Loucy (cell line): ENCODE results near the gene DNAH1.

ENCODE experiments used
- H2AFZ ChIP-seq: fragments of 200-600 bp; sonication (generic); 2 replicates; pipeline ENCODE4 v1.6.0; 2016; ENCODE audit warnings: antibody characterized with exemption, mild to moderate bottlenecking, low read length, moderate library complexity
- H3F3A ChIP-seq: fragments of 200-600 bp; 2 replicates; pipeline ENCODE4 v1.6.0; 2016; ENCODE audit warnings: antibody characterized with exemption, low read depth, mild to moderate bottlenecking
- H3K27me3 ChIP-seq: fragments of 200-600 bp; sonication (generic); 2 replicates; pipeline ENCODE4 v1.6.1; 2014; ENCODE audit warnings: low read length, mild to moderate bottlenecking; ENCODE audit not compliant: insufficient read depth, poor library complexity, severe bottlenecking
- H3K36me3 ChIP-seq: fragments of 200-600 bp; sonication (generic); 2 replicates; pipeline ENCODE4 v1.6.1; 2016; ENCODE audit warnings: low read length; ENCODE audit not compliant: insufficient read depth
- H3K4me1 ChIP-seq: fragments of 200-600 bp; sonication (generic); 2 replicates; pipeline ENCODE4 v1.5.1; 2014; ENCODE audit warnings: low read length, mild to moderate bottlenecking; ENCODE audit not compliant: insufficient read depth, poor library complexity, severe bottlenecking
- H3K4me2 ChIP-seq: fragments of 200-600 bp; sonication (generic); 2 replicates; pipeline ENCODE4 v1.6.0; 2014; ENCODE audit warnings: antibody characterized with exemption, low read length, low read depth, mild to moderate bottlenecking; ENCODE audit not compliant: poor library complexity, severe bottlenecking
- H3K4me3 ChIP-seq: fragments of 200-600 bp; sonication (generic); 2 replicates; pipeline ENCODE4 v1.5.1; 2014; ENCODE audit warnings: low read length, mild to moderate bottlenecking, mixed read lengths; ENCODE audit not compliant: poor library complexity, severe bottlenecking
- H3K79me2 ChIP-seq: fragments of 200-600 bp; sonication (generic); 2 replicates; pipeline ENCODE4 v1.6.1; 2014; ENCODE audit warnings: low read length; ENCODE audit not compliant: insufficient read depth
- H3K9ac ChIP-seq: fragments of 200-600 bp; sonication (generic); 2 replicates; pipeline ENCODE4 v1.6.0; 2014; ENCODE audit warnings: mild to moderate bottlenecking, low read depth, low read length, moderate library complexity; ENCODE audit not compliant: poor library complexity, severe bottlenecking
- H3K9me2 ChIP-seq: fragments of 200-600 bp; sonication (generic); replicated peaks from 2 replicates; pipeline ENCODE4 v1.6.1; 2016; ENCODE audit warnings: low read depth, low read length, mixed read lengths
- H3K9me3 ChIP-seq: fragments of 200-600 bp; sonication (generic); 2 replicates; pipeline ENCODE4 v1.6.1; 2014; ENCODE audit warnings: mild to moderate bottlenecking, antibody characterized with exemption, low read length, low read depth; ENCODE audit not compliant: insufficient read depth
- H4K20me1 ChIP-seq: fragments of 200-600 bp; sonication (generic); 2 replicates; pipeline ENCODE4 v1.6.0; 2014; ENCODE audit warnings: antibody characterized with exemption, low read length, mild to moderate bottlenecking; ENCODE audit not compliant: insufficient read depth, poor library complexity, severe bottlenecking
- EZH2phosphoT487 ChIP-seq: fragments of 200-600 bp; IDR thresholded peaks from 2 replicates; pipeline ENCODE4 v1.6.1; 2018; ENCODE audit warnings: antibody characterized with exemption, mild to moderate bottlenecking, moderate library complexity, borderline replicate concordance
- TF ChIP-seq, protein P1 (sequence below): fragments of 200-600 bp; sonication (generic); conservative IDR thresholded peaks from 2 replicates; pipeline ENCODE4 v1.5.1; 2014; ENCODE audit warnings: mild to moderate bottlenecking, antibody characterized with exemption, low read length

The DNAH1 gene

DNA sequence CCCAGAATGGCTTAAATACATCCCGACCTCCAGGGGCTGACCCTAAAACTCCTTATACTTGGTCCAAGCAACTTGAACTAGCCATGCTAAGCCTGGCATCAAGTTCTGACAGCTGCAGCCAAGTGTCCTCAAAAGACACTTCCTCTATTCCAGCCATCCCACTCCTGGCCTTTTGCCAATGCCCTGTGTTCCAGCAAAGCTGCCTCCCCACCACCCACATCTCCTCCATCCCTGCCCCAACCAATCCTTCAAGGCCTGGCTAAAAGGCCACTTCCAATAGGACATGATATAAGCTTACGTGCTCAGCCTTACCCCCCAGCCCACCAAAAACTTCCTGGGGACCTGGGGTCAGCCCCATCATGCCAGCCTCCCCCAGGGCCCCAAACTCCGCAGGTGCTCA, 87.8 kb downstream of the DNAH1 start:
- peaks cover 19% of the 10 kb centered on the region for H3K4me1 ChIP-seq
- H3K27me3 ChIP-seq = no peaks in the 10 kb centered on the region
- H2AFZ ChIP-seq = no peak overlapping the region
- H3K79me2 ChIP-seq = peaks cover 43% of the 10 kb centered on the region
- H3K36me3 ChIP-seq = peaks cover 64% of the 10 kb centered on the region; the same call in 1 of the 2 replicates
- TF ChIP-seq, protein P1, sequence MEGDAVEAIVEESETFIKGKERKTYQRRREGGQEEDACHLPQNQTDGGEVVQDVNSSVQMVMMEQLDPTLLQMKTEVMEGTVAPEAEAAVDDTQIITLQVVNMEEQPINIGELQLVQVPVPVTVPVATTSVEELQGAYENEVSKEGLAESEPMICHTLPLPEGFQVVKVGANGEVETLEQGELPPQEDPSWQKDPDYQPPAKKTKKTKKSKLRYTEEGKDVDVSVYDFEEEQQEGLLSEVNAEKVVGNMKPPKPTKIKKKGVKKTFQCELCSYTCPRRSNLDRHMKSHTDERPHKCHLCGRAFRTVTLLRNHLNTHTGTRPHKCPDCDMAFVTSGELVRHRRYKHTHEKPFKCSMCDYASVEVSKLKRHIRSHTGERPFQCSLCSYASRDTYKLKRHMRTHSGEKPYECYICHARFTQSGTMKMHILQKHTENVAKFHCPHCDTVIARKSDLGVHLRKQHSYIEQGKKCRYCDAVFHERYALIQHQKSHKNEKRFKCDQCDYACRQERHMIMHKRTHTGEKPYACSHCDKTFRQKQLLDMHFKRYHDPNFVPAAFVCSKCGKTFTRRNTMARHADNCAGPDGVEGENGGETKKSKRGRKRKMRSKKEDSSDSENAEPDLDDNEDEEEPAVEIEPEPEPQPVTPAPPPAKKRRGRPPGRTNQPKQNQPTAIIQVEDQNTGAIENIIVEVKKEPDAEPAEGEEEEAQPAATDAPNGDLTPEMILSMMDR = no peak
- TF ChIP-seq EZH2phosphoT487 = no peak
- no peaks in the 10 kb centered on the region for H3K9me2 ChIP-seq
- H3K9ac ChIP-seq = no peak overlapping the region
- no peak overlapping the region for H3K4me3 ChIP-seq
- peaks cover 14% of the 10 kb centered on the region for H4K20me1 ChIP-seq
- no peaks in the 10 kb centered on the region for H3F3A ChIP-seq
- no peaks in the 10 kb centered on the region for H3K9me3 ChIP-seq
- H3K4me2 ChIP-seq = no peak overlapping the region

DNA sequence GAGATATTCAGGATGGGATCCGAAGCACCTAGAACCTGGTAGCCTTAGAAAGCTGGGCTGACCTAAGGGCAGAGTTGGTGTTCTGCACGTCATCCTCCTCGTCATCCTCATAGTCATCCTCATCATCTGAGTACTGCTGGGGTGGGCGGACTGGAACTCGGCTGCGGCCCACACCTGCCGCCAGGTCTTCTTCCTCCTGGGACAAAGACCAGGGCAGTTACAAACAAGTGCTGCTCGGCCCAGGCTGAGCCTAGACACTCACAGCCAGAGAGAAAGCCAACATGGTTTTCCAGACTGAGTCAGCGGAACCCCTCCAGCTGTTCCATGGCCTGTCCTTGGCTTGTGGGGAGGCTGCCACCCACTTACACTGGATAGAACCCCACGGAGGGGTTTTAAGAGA, 88.3 kb downstream of the DNAH1 start:
- Histone ChIP-seq H4K20me1 (peaks cover 18% of the 10 kb centered on the region), H3K9me3 (no peaks in the 10 kb centered on the region), H3K36me3 (peaks cover 64% of the 10 kb centered on the region; the same call in 1 of the 2 replicates), H3K4me2 (no peak overlapping the region), H2AFZ (no peak overlapping the region), H3K9ac (no peak overlapping the region), H3K9me2 (no peaks in the 10 kb centered on the region), H3K79me2 (peaks cover 47% of the 10 kb centered on the region), H3K4me1 (peaks cover 23% of the 10 kb centered on the region), H3K4me3 (no peak overlapping the region), H3F3A (no peaks in the 10 kb centered on the region), H3K27me3 (no peaks in the 10 kb centered on the region)
- TF ChIP-seq, protein P1 = no peak
- no peak for TF ChIP-seq EZH2phosphoT487

DNA sequence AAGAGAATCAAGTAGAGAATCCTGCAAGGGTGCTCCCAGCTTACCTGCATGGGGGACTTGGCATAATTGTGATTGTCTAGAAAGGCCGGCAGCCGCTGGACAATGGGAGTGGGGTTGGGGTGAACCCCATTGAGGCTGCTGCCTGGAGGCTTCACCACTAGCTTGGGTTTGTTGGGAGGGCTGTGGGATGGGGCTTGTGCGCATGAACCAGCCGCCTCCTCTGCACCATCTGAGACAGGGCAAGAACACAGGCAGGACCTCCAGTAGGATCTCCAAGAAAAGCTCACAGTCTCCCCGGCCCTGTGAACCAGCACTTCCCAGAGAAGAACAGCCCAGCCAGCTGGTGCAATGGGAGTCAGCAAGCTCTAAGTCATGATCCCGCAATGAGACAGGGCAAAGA, 88.9 kb downstream of the DNAH1 start:
- Histone ChIP-seq H3K9me2 (no peaks in the 10 kb centered on the region), H3K4me2 (no peak overlapping the region), H3K9me3 (no peaks in the 10 kb centered on the region), H3K9ac (no peak overlapping the region), H3K4me3 (no peak overlapping the region), H2AFZ (no peak overlapping the region), H3K79me2 (peaks cover 51% of the 10 kb centered on the region), H3K4me1 (peaks cover 25% of the 10 kb centered on the region), H3K27me3 (no peaks in the 10 kb centered on the region), H4K20me1 (peaks cover 18% of the 10 kb centered on the region), H3F3A (no peaks in the 10 kb centered on the region), H3K36me3 (peaks cover 64% of the 10 kb centered on the region; the same call in 1 of the 2 replicates)
- TF ChIP-seq, protein P1 = no peak
- no peak for TF ChIP-seq EZH2phosphoT487
